CD4-positive, CD25-positive, alpha-beta regulatory T cell (primary cell): ENCODE results near the gene EREG. TPM values are rescaled to one million over a fixed set of nuclear protein-coding genes. Genes with fewer than 3 reads are reported as not detected.
"Not testable (repeated sequence)": the region's sequence is repeated elsewhere in the genome, so short reads cannot be mapped to it uniquely, and the experiment has no call there.

Source experiments
- ATAC-seq, 2 donors: fragments of 150-1000 bp; cut with Tn5 transposase; one replicate each; pipeline ENCODE4 v1.10.0; 2021; ENCODE audit warnings: low read depth in 2 of 2, moderate number of reproducible peaks in 2 of 2, moderate library complexity in 1 of 2
- DNase-seq, 3 donors: peaks; one replicate each; pipeline versions ENCODE4 v3.0.0 to v3.0.0-alpha.2; 2012 to 2022; ENCODE audit warnings: mixed read lengths in 1 of 3
- H3K27ac ChIP-seq: one replicate; pipeline ENCODE4 v1.7.0; 2013; ENCODE audit warnings: mild to moderate bottlenecking, low read length; ENCODE audit not compliant: insufficient read depth, poor library complexity, severe bottlenecking
- H3K27me3 ChIP-seq: one replicate; pipeline ENCODE4 v1.7.0; 2013; ENCODE audit warnings: low read length; ENCODE audit not compliant: control insufficient read depth, insufficient read depth
- H3K36me3 ChIP-seq: one replicate; pipeline ENCODE4 v1.7.0; 2013; ENCODE audit warnings: mild to moderate bottlenecking, low read length, moderate library complexity; ENCODE audit not compliant: control insufficient read depth, insufficient read depth
- H3K4me1 ChIP-seq: 2 replicates; pipeline ENCODE4 v1.7.0; 2013; ENCODE audit warnings: mild to moderate bottlenecking, low read length; ENCODE audit not compliant: insufficient read depth, control insufficient read depth, poor library complexity, severe bottlenecking
- H3K4me3 ChIP-seq: one replicate; pipeline ENCODE4 v1.7.0; 2013; ENCODE audit warnings: low read depth, mild to moderate bottlenecking, low read length, moderate library complexity
- H3K9me3 ChIP-seq, 2 experiments: 1 replicate in 1 of 2; 2 replicates in 1 of 2; pipeline ENCODE4 v1.7.0; 2013; ENCODE audit warnings: low read length in 2 of 2, mild to moderate bottlenecking in 1 of 2, moderate library complexity in 1 of 2; ENCODE audit not compliant: control insufficient read depth in 2 of 2
- H3K27ac Mint-ChIP-seq, 3 donors: one replicate each; pipeline ENCODE4 v1.8.0; 2020 to 2022; ENCODE audit warnings: mild to moderate bottlenecking in 3 of 3, mixed read lengths in 3 of 3, moderate library complexity in 2 of 3
- H3K27me3 Mint-ChIP-seq: one replicate; pipeline ENCODE4 v1.8.0; 2022; ENCODE audit warnings: mild to moderate bottlenecking, mixed read lengths
- H3K36me3 Mint-ChIP-seq: one replicate; pipeline ENCODE4 v1.8.0; 2020; ENCODE audit warnings: mixed read lengths
- H3K4me1 Mint-ChIP-seq, 4 donors: one replicate each; pipeline ENCODE4 v1.8.0; 2020 to 2022; ENCODE audit warnings: mixed read lengths in 4 of 4, mild to moderate bottlenecking in 1 of 4
- H3K4me3 Mint-ChIP-seq, 4 donors: one replicate each; pipeline ENCODE4 v1.8.0; 2020 to 2022; ENCODE audit warnings: mild to moderate bottlenecking in 4 of 4, mixed read lengths in 4 of 4, moderate library complexity in 3 of 4
- H3K9me3 Mint-ChIP-seq, 7 donors: one replicate each; pipeline ENCODE4 v1.8.0; 2020 to 2022; ENCODE audit warnings: mixed read lengths in 7 of 7, mild to moderate bottlenecking in 3 of 7, moderate library complexity in 2 of 7
- polyA plus RNA-seq, 4 donors: library from polyadenylated mRNA; unstranded; fragments of 300-500 nt; fragmentation: Illumina TruSeq; gene quantifications; one replicate each; pipeline ENCODE4 v1.2.3, GENCODE V29; 2021
- total RNA-seq: library from RNA; stranded (reverse); gene quantifications from one replicate; pipeline ENCODE4 v1.2.3, GENCODE V29; 2022

The EREG gene
- total and polyA plus RNA-seq, 5 donors from 2014 or later, result 1.0 TPM; not detected in 4

GRCh38 chr4:74391346-74391745, 26.4 kb downstream of the EREG start:
- H3K36me3 Mint-ChIP-seq, result no peaks in the 10 kb centered on the region
- DNase-seq (no peak), ATAC-seq (no peak)
- no peaks in the 10 kb centered on the region for H3K9me3 ChIP-seq
- H3K4me1 ChIP-seq, result no peaks in the 10 kb centered on the region
- no peak overlapping the region for H3K4me3 Mint-ChIP-seq
- no peaks in the 10 kb centered on the region for H3K36me3 ChIP-seq
- no peaks in the 10 kb centered on the region for H3K4me1 Mint-ChIP-seq
- no peak overlapping the region for H3K4me3 ChIP-seq
- H3K27me3 ChIP-seq, result no peaks in the 10 kb centered on the region
- H3K27ac ChIP-seq, result no peak overlapping the region
- H3K9me3 Mint-ChIP-seq, result no peaks in the 10 kb centered on the region
- no peak overlapping the region for H3K27ac Mint-ChIP-seq
- peaks cover 10% of the 10 kb centered on the region for H3K27me3 Mint-ChIP-seq

GRCh38 chr4:74391890-74392475, 27.0 kb downstream of the EREG start:
- Mint-ChIP-seq H3K9me3 (no peaks in the 10 kb centered on the region), H3K4me1 (no peaks in the 10 kb centered on the region), H3K4me3 (no peak overlapping the region), H3K27me3 (peaks cover 10% of the 10 kb centered on the region), H3K27ac (no peak overlapping the region), H3K36me3 (no peaks in the 10 kb centered on the region)
- H3K27me3 ChIP-seq, result no peaks in the 10 kb centered on the region
- no peaks in the 10 kb centered on the region for H3K4me1 ChIP-seq
- ATAC-seq (no peak), DNase-seq (no peak)
- H3K4me3 ChIP-seq, result no peak overlapping the region
- no peak overlapping the region for H3K27ac ChIP-seq
- no peaks in the 10 kb centered on the region for H3K9me3 ChIP-seq
- H3K36me3 ChIP-seq, result no peaks in the 10 kb centered on the region

- no peak overlapping the region for H3K27ac Mint-ChIP-seq
- Histone ChIP-seq H3K36me3 (no peaks in the 10 kb centered on the region), H3K4me3 (no peak overlapping the region), H3K27ac (no peak overlapping the region), H3K9me3 (no peaks in the 10 kb centered on the region), H3K27me3 (no peaks in the 10 kb centered on the region), H3K4me1 (no peaks in the 10 kb centered on the region)
- peaks cover 0 to 11% (median 5%) of the 10 kb centered on the region in 4 donors for H3K4me1 Mint-ChIP-seq
- peaks cover 10% of the 10 kb centered on the region for H3K27me3 Mint-ChIP-seq
- H3K4me3 Mint-ChIP-seq, result no peak overlapping the region
- no peaks in the 10 kb centered on the region for H3K9me3 Mint-ChIP-seq
- no peak for ATAC-seq
- DNase-seq, result no peak
- H3K36me3 Mint-ChIP-seq, result no peaks in the 10 kb centered on the region
These were observed 29.7 kb downstream of the EREG start for GRCh38 chr4:74394476-74395136.

GRCh38 chr4:74395633-74396032, 30.7 kb downstream of the EREG start:
- H3K27ac ChIP-seq, result no peak overlapping the region
- H3K9me3 ChIP-seq, result no peaks in the 10 kb centered on the region
- Mint-ChIP-seq H3K4me3 (no peak overlapping the region), H3K9me3 (no peaks in the 10 kb centered on the region), H3K27me3 (peaks cover 10% of the 10 kb centered on the region), H3K27ac (no peak overlapping the region), H3K4me1 (peaks cover 0 to 11% (median 5%) of the 10 kb centered on the region in 4 donors), H3K36me3 (no peaks in the 10 kb centered on the region)
- H3K27me3 ChIP-seq, result no peaks in the 10 kb centered on the region
- no peaks in the 10 kb centered on the region for H3K4me1 ChIP-seq
- ATAC-seq, result no peak
- DNase-seq, result no peak
- no peaks in the 10 kb centered on the region for H3K36me3 ChIP-seq
- H3K4me3 ChIP-seq, result no peak overlapping the region

GRCh38 chr4:74397748-74398426, 32.9 kb downstream of the EREG start:
- Histone ChIP-seq H3K27ac (peak overlapping the region; percentile 73), H3K9me3 (no peaks in the 10 kb centered on the region), H3K4me1 (no peaks in the 10 kb centered on the region), H3K36me3 (no peaks in the 10 kb centered on the region), H3K4me3 (peak overlapping the region; percentile 94), H3K27me3 (no peaks in the 10 kb centered on the region)
- peak overlapping the region; percentile 88 to 98 (median 96) for H3K4me3 Mint-ChIP-seq
- peaks cover 0 to 11% (median 5%) of the 10 kb centered on the region in 4 donors for H3K4me1 Mint-ChIP-seq
- ATAC-seq (peak; percentile 46 to 54), DNase-seq (peak in 1 of 3 donors; percentile 59)
- H3K36me3 Mint-ChIP-seq, result no peaks in the 10 kb centered on the region
- peaks cover 5% of the 10 kb centered on the region for H3K27me3 Mint-ChIP-seq
- H3K9me3 Mint-ChIP-seq, result no peaks in the 10 kb centered on the region
- peak overlapping the region; percentile 92 to 98 (median 96) for H3K27ac Mint-ChIP-seq

- not testable (repeated sequence) for H3K4me3 ChIP-seq, ATAC-seq, H3K27me3 ChIP-seq, DNase-seq, H3K36me3 Mint-ChIP-seq, H3K27me3 Mint-ChIP-seq, H3K4me1 ChIP-seq, H3K9me3 Mint-ChIP-seq, H3K9me3 ChIP-seq, H3K27ac ChIP-seq, H3K36me3 ChIP-seq
- H3K27ac Mint-ChIP-seq, result peak overlapping the region; percentile 92 to 98 (median 96)
- peak overlapping the region; percentile 88 to 98 (median 96) for H3K4me3 Mint-ChIP-seq
- H3K4me1 Mint-ChIP-seq, result peaks cover 0 to 11% (median 5%) of the 10 kb centered on the region in 4 donors
These were observed 34.1 kb downstream of the EREG start for GRCh38 chr4:74398894-74399589.

GRCh38 chr4:74400395-74400794, 35.5 kb downstream of the EREG start:
- no peak overlapping the region for H3K4me3 Mint-ChIP-seq
- peaks cover 0 to 11% (median 5%) of the 10 kb centered on the region in 4 donors for H3K4me1 Mint-ChIP-seq
- no peak overlapping the region for H3K27ac Mint-ChIP-seq

More at GRCh38 chr4:74400395-74400794, 35.5 kb downstream of the EREG start:
- H3K9me3 ChIP-seq, result no peaks in the 10 kb centered on the region
- H3K36me3 ChIP-seq, result no peaks in the 10 kb centered on the region
- no peaks in the 10 kb centered on the region for H3K4me1 ChIP-seq
- Mint-ChIP-seq H3K9me3 (no peaks in the 10 kb centered on the region), H3K36me3 (no peaks in the 10 kb centered on the region), H3K27me3 (no peaks in the 10 kb centered on the region)
- DNase-seq (no peak), ATAC-seq (no peak)
- peaks cover 1% of the 10 kb centered on the region for H3K27me3 ChIP-seq
- no peak overlapping the region for H3K4me3 ChIP-seq
- no peak overlapping the region for H3K27ac ChIP-seq
